ENCODE results near the gene TMEM208. TPM values are rescaled to one million over a fixed set of nuclear protein-coding genes. Genes with fewer than 3 reads are reported as not detected.

The TMEM208 gene
- total RNA-seq, 1 experiment from 2014 or later, result 48.4 TPM

DNA sequence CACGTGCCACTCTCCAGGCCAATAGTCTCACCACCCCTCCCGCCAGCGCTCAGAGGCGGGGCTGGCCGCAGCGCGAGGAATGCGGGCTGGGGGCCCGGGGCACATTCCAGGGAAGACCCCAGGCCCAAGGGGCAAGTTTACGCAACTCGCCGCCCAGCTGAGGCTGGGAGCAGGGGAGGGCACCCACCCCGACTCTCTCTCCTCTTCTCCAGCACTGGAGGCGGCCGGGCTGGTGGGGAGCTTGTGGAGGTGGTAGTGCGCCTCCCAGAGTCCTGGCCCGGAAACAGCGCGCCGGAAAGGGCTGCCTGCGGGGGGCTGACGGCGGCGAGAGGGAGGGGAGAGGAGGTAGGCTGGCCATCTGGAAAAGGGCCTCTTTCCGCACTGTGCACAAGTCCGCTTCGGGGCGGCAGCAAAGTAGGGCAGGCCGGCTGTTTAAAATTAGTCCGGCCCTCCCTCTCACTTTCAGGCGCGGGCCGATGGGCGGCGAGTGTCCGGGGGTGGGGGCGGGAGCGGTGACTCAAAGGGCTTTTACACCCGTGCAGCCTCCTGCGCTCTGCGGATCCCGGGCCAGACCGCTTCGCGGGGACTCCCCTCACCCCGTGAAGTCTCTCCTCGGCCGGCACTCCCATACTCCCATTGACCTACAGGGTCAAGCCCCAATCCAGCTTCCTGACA is 19.3 kb downstream of the TMEM208 start (continued):
- TF ChIP-seq JUN (CRISPR knock-in tag; IDR thresholded peaks at IDR 0.05), result no peak
- 0 out of 2 replicates have a peak, but pooled peaks have one; percentile 72 for TF ChIP-seq E2F5 (CRISPR knock-in tag; IDR thresholded peaks at IDR 0.05)
- TF ChIP-seq, protein P1, sequence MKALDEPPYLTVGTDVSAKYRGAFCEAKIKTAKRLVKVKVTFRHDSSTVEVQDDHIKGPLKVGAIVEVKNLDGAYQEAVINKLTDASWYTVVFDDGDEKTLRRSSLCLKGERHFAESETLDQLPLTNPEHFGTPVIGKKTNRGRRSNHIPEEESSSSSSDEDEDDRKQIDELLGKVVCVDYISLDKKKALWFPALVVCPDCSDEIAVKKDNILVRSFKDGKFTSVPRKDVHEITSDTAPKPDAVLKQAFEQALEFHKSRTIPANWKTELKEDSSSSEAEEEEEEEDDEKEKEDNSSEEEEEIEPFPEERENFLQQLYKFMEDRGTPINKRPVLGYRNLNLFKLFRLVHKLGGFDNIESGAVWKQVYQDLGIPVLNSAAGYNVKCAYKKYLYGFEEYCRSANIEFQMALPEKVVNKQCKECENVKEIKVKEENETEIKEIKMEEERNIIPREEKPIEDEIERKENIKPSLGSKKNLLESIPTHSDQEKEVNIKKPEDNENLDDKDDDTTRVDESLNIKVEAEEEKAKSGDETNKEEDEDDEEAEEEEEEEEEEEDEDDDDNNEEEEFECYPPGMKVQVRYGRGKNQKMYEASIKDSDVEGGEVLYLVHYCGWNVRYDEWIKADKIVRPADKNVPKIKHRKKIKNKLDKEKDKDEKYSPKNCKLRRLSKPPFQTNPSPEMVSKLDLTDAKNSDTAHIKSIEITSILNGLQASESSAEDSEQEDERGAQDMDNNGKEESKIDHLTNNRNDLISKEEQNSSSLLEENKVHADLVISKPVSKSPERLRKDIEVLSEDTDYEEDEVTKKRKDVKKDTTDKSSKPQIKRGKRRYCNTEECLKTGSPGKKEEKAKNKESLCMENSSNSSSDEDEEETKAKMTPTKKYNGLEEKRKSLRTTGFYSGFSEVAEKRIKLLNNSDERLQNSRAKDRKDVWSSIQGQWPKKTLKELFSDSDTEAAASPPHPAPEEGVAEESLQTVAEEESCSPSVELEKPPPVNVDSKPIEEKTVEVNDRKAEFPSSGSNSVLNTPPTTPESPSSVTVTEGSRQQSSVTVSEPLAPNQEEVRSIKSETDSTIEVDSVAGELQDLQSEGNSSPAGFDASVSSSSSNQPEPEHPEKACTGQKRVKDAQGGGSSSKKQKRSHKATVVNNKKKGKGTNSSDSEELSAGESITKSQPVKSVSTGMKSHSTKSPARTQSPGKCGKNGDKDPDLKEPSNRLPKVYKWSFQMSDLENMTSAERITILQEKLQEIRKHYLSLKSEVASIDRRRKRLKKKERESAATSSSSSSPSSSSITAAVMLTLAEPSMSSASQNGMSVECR (CRISPR knock-in tag; IDR thresholded peaks at IDR 0.05; ENCODE audit: borderline replicate concordance), result peak; percentile 76; the same call in 1 of the 2 replicates
- TF ChIP-seq, protein P2, sequence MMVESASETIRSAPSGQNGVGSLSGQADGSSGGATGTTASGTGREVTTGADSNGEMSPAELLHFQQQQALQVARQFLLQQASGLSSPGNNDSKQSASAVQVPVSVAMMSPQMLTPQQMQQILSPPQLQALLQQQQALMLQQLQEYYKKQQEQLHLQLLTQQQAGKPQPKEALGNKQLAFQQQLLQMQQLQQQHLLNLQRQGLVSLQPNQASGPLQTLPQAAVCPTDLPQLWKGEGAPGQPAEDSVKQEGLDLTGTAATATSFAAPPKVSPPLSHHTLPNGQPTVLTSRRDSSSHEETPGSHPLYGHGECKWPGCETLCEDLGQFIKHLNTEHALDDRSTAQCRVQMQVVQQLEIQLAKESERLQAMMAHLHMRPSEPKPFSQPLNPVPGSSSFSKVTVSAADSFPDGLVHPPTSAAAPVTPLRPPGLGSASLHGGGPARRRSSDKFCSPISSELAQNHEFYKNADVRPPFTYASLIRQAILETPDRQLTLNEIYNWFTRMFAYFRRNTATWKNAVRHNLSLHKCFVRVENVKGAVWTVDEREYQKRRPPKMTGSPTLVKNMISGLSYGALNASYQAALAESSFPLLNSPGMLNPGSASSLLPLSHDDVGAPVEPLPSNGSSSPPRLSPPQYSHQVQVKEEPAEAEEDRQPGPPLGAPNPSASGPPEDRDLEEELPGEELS (CRISPR knock-in tag; IDR thresholded peaks at IDR 0.05), result peak; percentile 18; the same call in 1 of the 2 replicates
- TF ChIP-seq, protein P3, sequence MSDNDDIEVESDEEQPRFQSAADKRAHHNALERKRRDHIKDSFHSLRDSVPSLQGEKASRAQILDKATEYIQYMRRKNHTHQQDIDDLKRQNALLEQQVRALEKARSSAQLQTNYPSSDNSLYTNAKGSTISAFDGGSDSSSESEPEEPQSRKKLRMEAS (CRISPR knock-in tag; IDR thresholded peaks at IDR 0.05), result peak; percentile 89
- TF ChIP-seq CREM (CRISPR knock-in tag; IDR thresholded peaks at IDR 0.05), result peak; percentile 83
- TF ChIP-seq ATF1 (CRISPR knock-in tag; IDR thresholded peaks at IDR 0.05), result 0 out of 2 replicates have a peak, but pooled peaks have one; percentile 38
- TF ChIP-seq TCF7 (CRISPR knock-in tag; IDR thresholded peaks at IDR 0.05; ENCODE audit: low read depth), result no peak
- TF ChIP-seq NFE2L1 (CRISPR knock-in tag; IDR thresholded peaks at IDR 0.05), result peak; percentile 45; the same call in 1 of the 2 replicates
- peak; percentile 88; the same call in 1 of the 2 replicates for TF ChIP-seq TEAD4 (CRISPR knock-in tag; IDR thresholded peaks at IDR 0.05)
- peak; percentile 73 for TF ChIP-seq ETV6 (CRISPR knock-in tag; IDR thresholded peaks at IDR 0.05)
- no peak for TF ChIP-seq ZNF671 (CRISPR knock-in tag; IDR thresholded peaks at IDR 0.05)
- peak; percentile 67 for TF ChIP-seq GABPB1 (CRISPR knock-in tag; IDR thresholded peaks at IDR 0.05)
- 0 out of 2 replicates have a peak, but pooled peaks have one; percentile 70 for TF ChIP-seq ZNF232 (CRISPR knock-in tag; IDR thresholded peaks at IDR 0.05)
- TF ChIP-seq, protein P4, sequence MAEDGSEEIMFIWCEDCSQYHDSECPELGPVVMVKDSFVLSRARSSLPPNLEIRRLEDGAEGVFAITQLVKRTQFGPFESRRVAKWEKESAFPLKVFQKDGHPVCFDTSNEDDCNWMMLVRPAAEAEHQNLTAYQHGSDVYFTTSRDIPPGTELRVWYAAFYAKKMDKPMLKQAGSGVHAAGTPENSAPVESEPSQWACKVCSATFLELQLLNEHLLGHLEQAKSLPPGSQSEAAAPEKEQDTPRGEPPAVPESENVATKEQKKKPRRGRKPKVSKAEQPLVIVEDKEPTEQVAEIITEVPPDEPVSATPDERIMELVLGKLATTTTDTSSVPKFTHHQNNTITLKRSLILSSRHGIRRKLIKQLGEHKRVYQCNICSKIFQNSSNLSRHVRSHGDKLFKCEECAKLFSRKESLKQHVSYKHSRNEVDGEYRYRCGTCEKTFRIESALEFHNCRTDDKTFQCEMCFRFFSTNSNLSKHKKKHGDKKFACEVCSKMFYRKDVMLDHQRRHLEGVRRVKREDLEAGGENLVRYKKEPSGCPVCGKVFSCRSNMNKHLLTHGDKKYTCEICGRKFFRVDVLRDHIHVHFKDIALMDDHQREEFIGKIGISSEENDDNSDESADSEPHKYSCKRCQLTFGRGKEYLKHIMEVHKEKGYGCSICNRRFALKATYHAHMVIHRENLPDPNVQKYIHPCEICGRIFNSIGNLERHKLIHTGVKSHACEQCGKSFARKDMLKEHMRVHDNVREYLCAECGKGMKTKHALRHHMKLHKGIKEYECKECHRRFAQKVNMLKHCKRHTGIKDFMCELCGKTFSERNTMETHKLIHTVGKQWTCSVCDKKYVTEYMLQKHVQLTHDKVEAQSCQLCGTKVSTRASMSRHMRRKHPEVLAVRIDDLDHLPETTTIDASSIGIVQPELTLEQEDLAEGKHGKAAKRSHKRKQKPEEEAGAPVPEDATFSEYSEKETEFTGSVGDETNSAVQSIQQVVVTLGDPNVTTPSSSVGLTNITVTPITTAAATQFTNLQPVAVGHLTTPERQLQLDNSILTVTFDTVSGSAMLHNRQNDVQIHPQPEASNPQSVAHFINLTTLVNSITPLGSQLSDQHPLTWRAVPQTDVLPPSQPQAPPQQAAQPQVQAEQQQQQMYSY (CRISPR knock-in tag; IDR thresholded peaks at IDR 0.05), result peak; percentile 48; the same call in 1 of the 2 replicates

Measured in WTC11 (cell line).